NB4 (cell line): ENCODE data around the gene ARL5B.

Experiments
- DNase-seq: peaks from one replicate; pipeline ENCODE4 v3.0.0; 2010; ENCODE audit warnings: low read depth
- H3K4me3 ChIP-seq: one replicate; pipeline ENCODE4 v1.5.1; 2011; ENCODE audit warnings: mild to moderate bottlenecking, low read depth, low read length, moderate library complexity
- CTCF ChIP-seq: IDR thresholded peaks from one replicate; pipeline ENCODE4 v1.5.1; 2012; ENCODE audit warnings: low read depth, low read length
- MAX ChIP-seq: IDR thresholded peaks from 2 replicates; pipeline ENCODE4 v1.6.1; 2011; ENCODE audit warnings: low read depth, low read length
- MYC ChIP-seq: IDR thresholded peaks from 2 replicates; pipeline ENCODE4 v1.6.1; 2011; ENCODE audit warnings: low read depth, low read length
- POLR2A ChIP-seq: IDR thresholded peaks from 2 replicates; pipeline ENCODE4 v1.6.1; 2011; ENCODE audit warnings: mild to moderate bottlenecking; ENCODE audit not compliant: insufficient read length; ENCODE audit errors: extremely low read depth

Gene ARL5B

DNA sequence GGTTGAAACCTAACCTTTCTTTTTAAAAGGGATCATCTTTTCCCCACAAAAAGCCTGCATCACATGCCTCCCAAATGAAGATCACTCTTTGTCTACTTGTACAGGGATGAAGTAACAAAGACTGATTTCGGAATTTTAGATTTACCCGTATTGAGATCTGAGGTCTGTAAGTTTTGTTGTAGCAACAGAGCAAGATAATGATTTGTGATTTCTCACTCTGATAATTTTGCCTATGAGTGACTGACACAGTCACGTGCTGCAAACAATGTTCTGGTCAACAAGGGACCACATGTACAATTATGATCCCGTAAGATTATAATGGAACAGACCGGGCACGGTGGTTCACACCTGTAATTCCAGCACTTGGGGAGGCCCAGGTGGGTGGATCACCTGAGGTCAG lies 31.3 kb downstream of the ARL5B start:
- TF ChIP-seq CTCF (no peak), POLR2A (no peak), MYC (no peak), MAX (no peak)
- H3K4me3 ChIP-seq, result no peak overlapping the region
- DNase-seq, result no peak

DNA sequence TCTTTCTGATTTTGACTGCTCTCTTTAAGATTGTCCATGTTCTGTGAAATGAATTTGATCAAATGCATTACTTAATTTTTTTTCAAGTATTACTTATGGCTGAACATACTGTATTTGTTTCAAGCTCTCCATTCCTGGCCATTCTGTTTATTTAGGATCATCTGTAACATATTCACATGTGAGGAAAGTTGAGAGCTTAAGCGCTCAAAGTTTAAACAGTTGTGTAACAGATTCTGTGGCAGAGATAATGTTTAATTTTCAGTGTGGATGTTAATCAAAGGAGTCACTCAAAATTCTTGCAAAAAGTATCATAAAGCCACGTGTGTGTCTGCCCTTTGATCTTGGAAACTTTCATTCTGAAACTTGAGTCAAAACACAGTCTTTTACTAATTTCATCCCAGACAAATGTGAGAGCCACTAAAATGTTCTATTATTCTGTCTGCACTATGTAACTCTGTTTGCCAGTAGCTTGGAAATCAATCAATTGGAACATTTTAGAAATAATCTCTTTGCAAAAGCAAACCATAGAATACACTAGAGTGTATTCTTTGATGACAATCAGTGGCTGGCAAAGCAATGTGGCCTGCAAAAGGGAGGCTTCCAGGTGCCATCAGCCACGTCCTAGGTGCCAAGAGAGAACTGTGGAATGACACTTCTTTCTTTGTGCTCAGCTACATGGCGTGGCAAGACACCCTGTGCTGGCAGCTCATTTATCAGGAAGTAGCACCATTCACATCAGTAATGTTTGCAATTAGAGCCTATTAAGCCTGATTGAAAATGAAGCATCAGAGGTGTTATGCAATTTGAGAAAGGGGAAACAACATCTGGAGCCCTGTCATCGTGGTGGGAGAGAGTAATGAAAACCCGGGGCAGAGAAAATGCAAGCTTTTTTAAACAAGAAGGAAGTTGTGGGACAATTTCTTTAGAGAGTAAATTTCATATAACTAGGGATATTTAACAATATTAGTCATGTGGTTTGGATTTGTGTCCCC lies 40.9 kb downstream of the ARL5B start:
- TF ChIP-seq MYC, result no peak
- no peak for TF ChIP-seq CTCF
- no peak for TF ChIP-seq MAX
- TF ChIP-seq POLR2A, result no peak
- DNase-seq, result peak; percentile 32
- H3K4me3 ChIP-seq, result no peak overlapping the region

DNA sequence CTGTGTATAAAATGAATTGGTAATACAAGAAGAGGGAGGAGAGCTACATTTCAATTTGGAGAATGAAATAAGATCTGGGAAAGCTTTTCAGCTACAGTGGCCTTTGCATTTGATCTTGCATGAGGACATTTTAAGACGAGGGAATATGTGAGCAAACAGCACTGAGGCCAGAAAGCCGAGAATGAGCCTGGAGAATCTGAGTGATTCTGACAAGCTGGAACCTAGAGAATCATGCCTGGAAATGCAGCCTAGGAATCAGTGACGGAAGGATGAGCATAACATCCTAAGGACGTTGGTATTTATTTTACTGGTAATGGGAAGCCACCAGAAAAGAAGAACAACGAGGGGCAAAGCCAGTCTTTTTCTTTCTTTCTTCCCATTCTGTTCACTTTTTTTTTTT lies 44.3 kb downstream of the ARL5B start:
- TF ChIP-seq POLR2A, result no peak

DNA sequence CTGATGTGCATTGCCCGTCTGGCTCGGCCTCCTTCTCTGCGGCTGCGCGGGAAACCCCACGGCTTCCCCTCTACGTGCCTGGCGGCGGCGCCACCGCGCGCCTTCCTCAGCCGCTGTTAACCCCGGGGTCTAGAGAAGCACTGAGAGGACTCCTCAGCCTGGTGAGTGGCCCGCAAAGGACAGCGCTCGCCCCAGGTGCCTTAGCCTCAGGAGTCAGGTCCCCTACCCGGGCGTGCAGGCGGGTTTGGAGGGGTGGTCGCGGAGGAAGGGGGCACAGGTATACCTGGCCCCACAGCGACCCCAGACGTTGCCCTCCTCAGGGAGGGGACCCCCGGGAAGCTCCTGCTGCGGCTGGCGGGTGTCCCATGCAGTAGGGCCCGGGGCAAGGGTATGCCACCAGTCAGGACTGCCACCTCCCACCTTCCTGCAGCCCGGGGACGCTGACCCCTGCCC lies 51.0 kb downstream of the ARL5B start:
- no peak for DNase-seq
- TF ChIP-seq CTCF (no peak), MYC (no peak), POLR2A (no peak), MAX (no peak)
- no peak overlapping the region for H3K4me3 ChIP-seq

More for the DNA sequence above, 44.3 kb downstream of the ARL5B start:
- H3K4me3 ChIP-seq, result no peak overlapping the region
- DNase-seq, result no peak

- peak; percentile 68 for DNase-seq
- TF ChIP-seq MYC (no peak), MAX (no peak), CTCF (no peak), POLR2A (no peak)
Measured at GRCh38 chr10:18713077-18713476, 53.8 kb downstream of the ARL5B start.

GRCh38 chr10:18718991-18719390 lies 59.8 kb downstream of the ARL5B start:
- no peak for DNase-seq
- TF ChIP-seq CTCF, result no peak
- TF ChIP-seq MAX, result no peak
- no peak for TF ChIP-seq POLR2A
- TF ChIP-seq MYC, result no peak
- no peak overlapping the region for H3K4me3 ChIP-seq

More at GRCh38 chr10:18713077-18713476, 53.8 kb downstream of the ARL5B start:
- H3K4me3 ChIP-seq, result no peak overlapping the region
